HG02798 (cell line): ENCODE measurements around the gene KLHL30.
"Not testable (repeated sequence)": the region's sequence is repeated elsewhere in the genome, so short reads cannot be mapped to it uniquely, and the experiment has no call there.

Experiments
- ATAC-seq: cut with Tn5 transposase; IDR thresholded peaks from one replicate; pipeline ENCODE4 v1.9.1; 2021; ENCODE audit warnings: mild to moderate bottlenecking; ENCODE audit not compliant: unreplicated experiment, poor library complexity

KLHL30 gene

DNA sequence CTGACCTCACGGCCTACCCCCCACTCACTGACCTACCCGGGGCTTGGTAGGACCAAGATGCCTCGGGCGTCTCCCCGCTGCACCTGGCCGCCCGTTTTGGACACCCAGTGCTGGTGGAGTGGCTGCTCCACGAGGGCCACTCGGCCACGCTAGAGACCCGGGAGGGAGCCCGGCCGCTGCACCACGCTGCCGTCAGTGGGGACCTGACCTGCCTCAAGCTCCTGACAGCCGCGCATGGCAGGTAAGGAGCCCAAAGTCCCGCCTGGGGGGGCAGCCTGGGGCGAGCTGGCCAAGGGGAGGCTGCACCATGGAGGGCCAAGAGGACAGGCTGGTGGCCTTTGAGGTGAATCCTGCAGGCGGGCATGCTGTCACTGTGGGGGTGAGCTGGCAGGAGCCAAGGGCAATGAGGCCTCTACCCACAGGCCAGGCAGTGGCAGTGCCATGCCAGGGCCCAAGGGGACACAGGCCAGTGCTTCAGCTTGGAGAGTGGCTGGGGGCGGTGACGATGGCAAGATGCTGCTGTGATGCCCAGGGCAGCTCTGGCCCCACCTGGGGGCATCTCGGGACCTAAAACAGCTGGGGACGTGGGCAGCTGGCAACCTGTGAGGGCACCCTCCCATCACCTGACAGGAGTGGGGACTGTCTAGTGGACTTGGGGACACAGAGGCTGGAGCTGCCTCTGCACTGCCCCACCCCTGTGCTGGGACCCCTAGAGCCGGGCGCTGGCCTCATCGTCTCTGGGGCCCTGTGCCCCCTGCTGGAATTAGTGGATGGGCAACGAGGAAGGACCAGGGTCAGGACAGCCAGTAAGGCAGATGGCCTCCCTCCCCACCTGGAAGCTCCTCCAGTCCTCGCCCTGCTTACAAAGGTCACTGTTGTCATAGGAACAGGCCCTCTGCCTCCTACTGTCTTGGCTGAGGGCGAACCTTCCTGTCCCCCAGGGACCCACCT, 36.3 kb upstream of the KLHL30 start:
- ATAC-seq = no peak

GRCh38 chr2:238102865-238103264, 35.6 kb upstream of the KLHL30 start:
- no peak for ATAC-seq

DNA sequence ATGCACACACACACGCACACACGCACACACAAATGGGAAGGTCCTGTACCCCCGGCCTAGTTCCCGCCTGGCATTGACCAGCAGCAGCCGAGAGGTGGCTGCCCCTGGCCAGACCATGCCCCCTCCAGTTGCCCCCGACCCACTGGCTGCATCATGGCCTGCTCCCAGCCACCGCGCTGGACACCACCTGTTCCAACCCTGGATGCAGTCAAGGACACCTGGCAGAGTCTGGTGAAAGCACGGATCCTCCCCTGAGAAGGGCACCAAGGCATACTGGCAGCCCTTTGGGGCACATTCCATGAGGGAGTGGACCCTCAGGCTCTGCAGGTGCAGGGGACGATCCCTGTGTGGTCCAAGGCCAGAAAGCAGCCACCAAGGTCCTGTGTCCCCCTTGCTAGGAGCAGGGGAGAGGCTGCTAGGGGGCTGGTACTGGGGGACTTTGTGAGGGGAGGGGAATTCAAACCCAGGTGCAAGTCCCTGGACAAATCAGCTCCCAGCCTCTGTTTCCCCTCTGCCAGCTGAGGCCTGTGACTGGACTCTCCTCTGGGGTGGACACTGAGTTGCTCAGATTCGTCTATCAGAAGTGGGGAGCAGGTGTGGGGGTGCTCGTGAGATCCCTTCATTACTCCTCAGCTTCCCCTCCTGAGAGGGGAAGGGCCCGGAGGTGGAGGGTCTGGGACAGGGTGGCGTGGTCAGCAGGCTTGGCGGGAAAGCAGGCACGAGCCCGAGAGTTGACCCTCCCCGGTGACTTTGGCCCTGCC, 34.8 kb upstream of the KLHL30 start:
- ATAC-seq = no peak

GRCh38 chr2:238104226-238104690, 34.2 kb upstream of the KLHL30 start:
- ATAC-seq = no peak

- no peak for ATAC-seq
Measured at GRCh38 chr2:238104691-238105371, 33.6 kb upstream of the KLHL30 start.

DNA sequence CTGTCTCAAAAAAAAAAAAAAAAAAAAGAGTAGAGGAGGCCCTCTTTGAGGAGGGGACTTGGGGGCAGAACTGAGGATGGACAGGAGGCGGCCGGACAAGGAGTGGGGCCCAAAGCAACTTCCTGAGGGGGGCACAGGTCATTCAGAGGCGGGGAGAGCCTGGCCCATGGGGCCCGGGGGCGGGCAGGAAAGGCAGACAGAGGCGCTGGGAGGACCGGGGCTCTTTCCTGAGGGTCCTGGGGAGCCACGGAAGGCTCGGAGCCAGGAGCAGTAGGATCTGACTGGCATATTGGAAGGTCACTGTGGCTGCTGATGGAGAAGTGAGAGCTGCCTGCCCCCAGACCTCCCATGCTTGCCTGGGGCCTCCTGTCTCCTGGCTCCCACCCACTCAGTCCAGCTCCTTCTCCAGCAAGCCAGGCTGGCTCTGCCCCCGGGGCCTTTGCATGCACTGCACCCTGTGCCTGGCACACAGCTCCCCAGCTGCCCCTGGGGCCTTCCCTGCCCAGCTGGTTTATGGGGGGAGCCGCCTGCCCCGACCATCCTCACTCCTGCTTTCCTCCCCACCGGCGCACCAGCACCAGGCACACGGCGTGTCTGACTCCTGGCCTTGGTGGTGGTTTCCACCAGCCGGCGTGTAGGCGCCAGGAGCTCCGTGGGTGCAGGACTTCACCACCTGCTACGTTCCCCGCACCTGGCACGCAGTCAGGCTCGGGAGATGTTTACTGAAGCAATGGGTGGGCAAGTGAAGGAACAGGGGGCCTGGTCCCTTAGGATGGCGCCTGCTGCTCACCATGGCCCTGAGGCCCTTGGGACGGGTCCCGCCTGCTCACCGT, 32.7 kb upstream of the KLHL30 start:
- ATAC-seq = no peak

GRCh38 chr2:238106339-238106697, 32.1 kb upstream of the KLHL30 start:
- no peak for ATAC-seq

DNA sequence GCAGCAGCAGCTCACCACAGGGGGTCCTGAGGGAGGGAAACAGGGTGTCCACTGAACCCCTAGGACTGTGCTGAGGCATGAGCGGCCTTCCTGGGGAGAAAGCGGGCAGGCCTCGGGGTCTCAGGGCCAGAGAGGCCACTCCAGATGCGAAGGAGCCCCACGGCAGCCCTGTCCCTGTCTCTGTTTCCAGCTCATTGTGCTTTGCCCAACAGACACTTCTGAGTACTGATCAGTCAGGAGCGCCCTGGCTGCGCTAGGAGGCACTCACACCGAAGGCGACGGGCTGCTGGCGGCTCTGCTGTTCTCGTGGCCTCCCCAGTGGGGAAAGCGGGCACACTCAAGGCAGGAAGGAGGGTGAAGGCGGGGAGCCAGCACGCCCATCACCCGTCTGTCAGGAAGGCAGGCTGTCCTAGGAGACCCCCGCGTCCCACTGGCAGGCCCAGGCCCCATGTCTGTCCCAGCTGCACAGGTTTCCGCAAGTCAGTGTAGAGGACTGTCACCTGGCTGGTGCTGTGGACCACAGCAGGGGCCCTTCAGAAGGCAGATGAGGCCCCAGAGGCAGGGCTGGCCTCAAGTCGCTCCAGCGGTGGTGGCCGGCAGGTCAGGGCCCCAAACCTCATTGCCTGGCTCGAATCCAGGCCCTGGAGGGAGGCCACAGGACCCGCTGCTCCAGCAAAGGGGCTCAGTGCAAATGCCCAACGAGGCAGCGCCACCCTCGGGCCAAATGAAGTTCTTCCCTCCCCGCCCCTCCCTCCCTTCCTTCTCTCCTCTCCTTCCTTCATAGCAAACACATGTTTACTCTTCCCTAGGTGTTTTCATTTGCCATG, 31.6 kb upstream of the KLHL30 start:
- ATAC-seq = peak; percentile 9

DNA sequence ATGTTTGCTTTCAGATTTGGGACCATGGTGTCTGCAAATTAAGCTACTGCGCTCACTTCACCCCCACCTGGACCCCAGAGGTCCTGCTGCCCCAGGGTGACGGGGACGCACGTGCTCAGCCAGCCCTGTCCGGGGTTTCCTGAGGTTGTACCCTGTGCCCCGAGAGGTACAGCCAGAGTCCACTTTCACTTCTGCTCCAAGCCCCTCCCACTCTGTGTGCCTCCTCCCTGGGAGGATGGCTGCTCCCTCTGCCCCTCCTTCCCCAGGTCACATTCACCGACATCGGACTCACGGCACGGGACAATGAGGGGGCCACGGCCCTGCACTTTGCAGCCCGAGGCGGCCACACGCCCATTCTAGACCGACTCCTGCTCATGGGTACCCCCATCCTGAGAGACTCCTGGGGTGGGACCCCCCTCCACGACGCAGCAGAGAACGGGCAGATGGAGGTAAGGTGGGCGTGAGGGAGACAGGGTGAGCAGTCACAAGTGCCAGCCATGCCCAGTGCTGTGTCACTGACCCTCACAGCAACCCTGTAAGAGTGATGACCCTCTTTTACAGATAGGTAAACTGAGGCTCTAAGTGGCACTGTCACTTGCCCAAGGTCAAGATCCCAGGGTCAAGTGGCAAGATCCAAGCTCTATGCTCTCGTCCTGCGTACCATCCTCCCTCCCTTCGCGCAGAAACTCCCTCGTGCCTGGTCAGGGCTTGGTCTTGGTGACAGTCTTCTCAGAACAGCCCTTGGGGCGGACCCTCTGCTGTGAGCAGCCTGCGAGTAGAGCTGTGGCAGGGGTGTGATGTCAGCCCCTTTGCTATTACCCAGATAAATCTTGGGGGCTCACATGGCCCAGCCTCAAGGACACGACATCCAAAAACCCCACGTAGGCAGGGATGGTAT, 30.7 kb upstream of the KLHL30 start:
- ATAC-seq = peak; percentile 81

DNA sequence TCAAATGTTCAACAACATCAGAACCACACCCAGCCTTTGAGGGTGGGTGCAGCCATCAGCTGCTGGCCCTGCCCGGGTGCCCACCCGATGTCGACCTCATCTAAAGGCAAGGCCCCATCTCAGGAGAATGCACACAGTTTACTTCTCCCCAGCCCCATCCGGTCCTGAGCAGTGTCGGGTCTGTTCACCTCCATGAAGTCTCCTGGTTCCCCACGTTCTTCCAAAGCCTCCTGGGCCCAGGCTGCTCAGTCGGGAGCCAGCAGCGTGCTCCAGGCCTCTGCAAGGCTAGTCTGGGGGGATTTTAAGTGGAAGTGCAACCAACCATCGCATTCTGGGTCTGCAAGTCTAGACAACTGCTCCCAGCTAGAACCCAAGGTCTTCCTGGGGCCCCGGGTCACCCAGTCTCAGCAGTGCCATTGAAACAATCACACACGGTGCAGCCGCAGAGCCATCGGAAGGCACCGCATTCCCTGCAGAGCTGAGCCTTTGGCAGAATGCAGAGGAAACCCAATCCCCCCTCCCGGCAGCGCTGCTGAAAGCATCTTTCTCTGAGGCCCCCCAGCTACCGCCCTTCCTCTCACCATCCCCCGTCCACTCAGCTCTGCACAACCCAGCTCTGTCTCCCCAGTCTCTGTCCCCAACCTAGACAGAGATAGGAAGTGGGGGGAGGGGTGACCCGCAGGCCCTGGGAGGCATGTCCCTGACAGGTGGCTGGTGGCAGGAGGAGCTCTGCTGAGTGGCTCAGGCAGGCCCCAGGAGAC, 29.9 kb upstream of the KLHL30 start:
- peak; percentile 60 for ATAC-seq

GRCh38 chr2:238113611-238114010, 24.9 kb upstream of the KLHL30 start:
- no peak for ATAC-seq

GRCh38 chr2:238114331-238114841, 24.1 kb upstream of the KLHL30 start:
- no peak for ATAC-seq

- ATAC-seq = no peak
Measured at GRCh38 chr2:238114851-238115660, 23.4 kb upstream of the KLHL30 start.

- not testable (repeated sequence) for ATAC-seq
Measured at GRCh38 chr2:238115709-238116108, 22.8 kb upstream of the KLHL30 start.

DNA sequence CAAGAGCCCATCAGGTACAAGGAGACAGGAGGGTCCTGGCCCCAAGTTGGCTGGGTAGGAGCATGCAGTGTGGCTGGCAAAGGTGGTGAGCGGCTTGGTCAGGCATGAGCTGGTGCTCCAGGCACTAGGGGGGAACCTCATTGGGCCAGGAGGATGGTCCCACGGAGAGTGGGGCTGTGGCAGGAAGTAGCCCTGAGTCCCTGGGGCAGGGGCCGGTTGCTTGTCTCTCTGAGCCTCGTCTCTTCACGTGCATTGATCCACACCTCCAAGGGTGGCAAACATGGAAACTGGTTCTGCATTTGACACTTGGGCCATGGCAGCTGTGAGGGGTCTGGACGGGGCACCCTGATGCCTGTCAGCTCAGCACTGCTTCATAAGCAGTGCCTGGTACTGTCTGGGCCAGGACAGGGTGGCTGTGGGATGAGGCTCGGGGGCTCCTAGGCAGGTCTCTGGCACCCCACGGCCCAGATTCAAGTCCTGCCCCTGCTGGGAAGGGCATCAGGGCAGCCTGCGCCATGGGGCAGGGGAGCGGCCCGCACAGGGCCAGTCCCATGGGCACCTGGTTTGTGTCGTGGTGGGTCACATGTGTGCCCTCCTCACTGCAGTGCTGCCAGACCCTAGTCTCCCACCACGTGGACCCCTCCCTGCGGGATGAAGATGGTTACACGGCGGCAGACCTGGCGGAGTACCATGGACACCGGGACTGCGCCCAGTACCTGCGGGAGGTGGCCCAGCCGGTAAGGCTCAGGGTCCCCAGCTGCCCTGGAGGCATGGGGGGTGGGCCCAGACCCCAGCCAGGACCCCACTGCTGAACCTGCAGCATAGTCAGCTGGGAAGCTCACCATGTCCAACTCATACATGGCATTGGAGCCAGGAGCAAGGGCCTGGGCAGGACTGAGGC, 21.9 kb upstream of the KLHL30 start:
- no peak for ATAC-seq
